GM12864 (cell line): ENCODE data around the gene FBXL7.

ENCODE experiments used
- DNase-seq: peaks from one replicate; pipeline ENCODE4 v3.0.0-alpha.2; 2011; ENCODE audit warnings: low read depth
- H3K4me3 ChIP-seq: 2 replicates; pipeline ENCODE4 v1.5.1; 2011; ENCODE audit warnings: mild to moderate bottlenecking, low read depth, low read length, control low read depth
- CTCF ChIP-seq: IDR thresholded peaks from 2 replicates; pipeline ENCODE4 v1.5.1; 2011; ENCODE audit warnings: low read depth, mild to moderate bottlenecking, moderate library complexity, low read length, control low read depth, inconsistent platforms; ENCODE audit errors: missing control alignments

The FBXL7 gene

GRCh38 chr5:15819617-15820016 is 319.6 kb downstream of the FBXL7 start:
- no peak for TF ChIP-seq CTCF
- DNase-seq: no peak
- H3K4me3 ChIP-seq: no peak overlapping the region

- no peak for DNase-seq
- TF ChIP-seq CTCF: no peak
- no peak overlapping the region for H3K4me3 ChIP-seq
These were observed 321.5 kb downstream of the FBXL7 start for GRCh38 chr5:15821506-15821905.

- H3K4me3 ChIP-seq: no peak overlapping the region
- DNase-seq: no peak
- TF ChIP-seq CTCF: no peak
These were observed 323.4 kb downstream of the FBXL7 start for GRCh38 chr5:15823398-15823797.

- TF ChIP-seq CTCF: no peak
- no peak overlapping the region for H3K4me3 ChIP-seq
- DNase-seq: no peak
These were observed 327.8 kb downstream of the FBXL7 start for GRCh38 chr5:15827741-15828140.

GRCh38 chr5:15831408-15831807 is 331.4 kb downstream of the FBXL7 start:
- TF ChIP-seq CTCF: no peak

GRCh38 chr5:15833365-15833764 is 333.4 kb downstream of the FBXL7 start:
- H3K4me3 ChIP-seq: no peak overlapping the region
- TF ChIP-seq CTCF: no peak
- DNase-seq: no peak

More at GRCh38 chr5:15831408-15831807, 331.4 kb downstream of the FBXL7 start:
- H3K4me3 ChIP-seq: no peak overlapping the region
- DNase-seq: no peak

GRCh38 chr5:15834596-15835245 is 334.7 kb downstream of the FBXL7 start:
- no peak for DNase-seq
- H3K4me3 ChIP-seq: no peak overlapping the region
- TF ChIP-seq CTCF: no peak
